GM18520 (cell line): Measurements from ENCODE around the gene SPHK2.
A peak's percentile ranks its signal among the peaks of the same experiment; 100 is the strongest.
"Not testable (repeated sequence)": the region's sequence is repeated elsewhere in the genome, so short reads cannot be mapped to it uniquely, and the experiment has no call there.

Source experiments
- ATAC-seq: cut with Tn5 transposase; IDR thresholded peaks from one replicate; pipeline ENCODE4 v1.9.1; 2021; ENCODE audit not compliant: unreplicated experiment

The SPHK2 gene

GRCh38 chr19:48624067-48624594 lies 4.8 kb downstream of the SPHK2 start:
- ATAC-seq = peak; percentile 35

- no peak for ATAC-seq
Measured at GRCh38 chr19:48624791-48625723, 5.8 kb downstream of the SPHK2 start.

- ATAC-seq = no peak
Measured at GRCh38 chr19:48625891-48626327, 6.6 kb downstream of the SPHK2 start.

GRCh38 chr19:48627201-48627864 lies 8.0 kb downstream of the SPHK2 start:
- ATAC-seq = no peak

- ATAC-seq = no peak
Measured at GRCh38 chr19:48627865-48628314, 8.6 kb downstream of the SPHK2 start.

GRCh38 chr19:48628486-48629296 lies 9.4 kb downstream of the SPHK2 start:
- ATAC-seq = no peak

- no peak for ATAC-seq
Measured at GRCh38 chr19:48629297-48629598, 9.9 kb downstream of the SPHK2 start.

- no peak for ATAC-seq
Measured at GRCh38 chr19:48629599-48630295, 10.4 kb downstream of the SPHK2 start.

- ATAC-seq = no peak
Measured at GRCh38 chr19:48630296-48631063, 11.2 kb downstream of the SPHK2 start.

GRCh38 chr19:48631225-48631624 lies 11.9 kb downstream of the SPHK2 start:
- ATAC-seq = no peak

GRCh38 chr19:48632286-48632685 lies 13.0 kb downstream of the SPHK2 start:
- ATAC-seq = not testable (repeated sequence)

GRCh38 chr19:48632692-48633147 lies 13.4 kb downstream of the SPHK2 start:
- ATAC-seq = no peak

GRCh38 chr19:48633148-48634035 lies 14.1 kb downstream of the SPHK2 start:
- ATAC-seq = no peak

- no peak for ATAC-seq
Measured at GRCh38 chr19:48634036-48634342, 14.7 kb downstream of the SPHK2 start.

GRCh38 chr19:48634424-48635262 lies 15.3 kb downstream of the SPHK2 start:
- ATAC-seq = peak; percentile 24

- no peak for ATAC-seq
Measured at GRCh38 chr19:48635263-48635965, 16.1 kb downstream of the SPHK2 start.
